Effector CD4-positive, alpha-beta T cell (primary cell): ENCODE data around the gene ZSWIM9.
A peak's percentile ranks its signal among the peaks of the same experiment; 100 is the strongest.

Experiments used
- DNase-seq: peaks from one replicate; pipeline ENCODE4 v3.0.0-alpha.2; 2020
- total RNA-seq: gene quantifications from one replicate; lab custom pipeline; 2026; lab: John Stamatoyannopoulos, UW

ZSWIM9 gene
- total RNA-seq: 3.8 reads per million, percentile 14 among the genes with 10 or more reads in this experiment

- peak; percentile 88 for DNase-seq
These were observed at the start of gene ZSWIM9, which contains the start of gene LIG1 for GRCh38 chr19:48169939-48170803. Gene ZSWIM9, plus strand, starts transcription at chr19:48170680. Its CDS starts 1,123 bp downstream, at chr19:48171803. Gene LIG1, minus strand, starts transcription at chr19:48170344. Its CDS starts 4,778 bp downstream, at chr19:48165566.

GRCh38 chr19:48121066-48121465, 49.4 kb upstream of the ZSWIM9 start:
- DNase-seq: no peak

GRCh38 chr19:48121909-48122371, 48.5 kb upstream of the ZSWIM9 start:
- DNase-seq: no peak

- no peak for DNase-seq
These were observed 48.1 kb upstream of the ZSWIM9 start for GRCh38 chr19:48122421-48122820.

- no peak for DNase-seq
These were observed 46.4 kb upstream of the ZSWIM9 start for GRCh38 chr19:48123907-48124651.

GRCh38 chr19:48127561-48127960, 42.9 kb upstream of the ZSWIM9 start:
- no peak for DNase-seq

GRCh38 chr19:48133094-48133493, 37.4 kb upstream of the ZSWIM9 start:
- DNase-seq: no peak

GRCh38 chr19:48135411-48135810, 35.1 kb upstream of the ZSWIM9 start:
- no peak for DNase-seq

GRCh38 chr19:48136547-48136946, 33.9 kb upstream of the ZSWIM9 start:
- no peak for DNase-seq

- DNase-seq: no peak
These were observed 33.1 kb upstream of the ZSWIM9 start for GRCh38 chr19:48137411-48137810.

- DNase-seq: no peak
These were observed 31.4 kb upstream of the ZSWIM9 start for GRCh38 chr19:48139053-48139452.

- no peak for DNase-seq
These were observed 22.8 kb upstream of the ZSWIM9 start for GRCh38 chr19:48147597-48148175.

GRCh38 chr19:48148576-48148975, 21.9 kb upstream of the ZSWIM9 start:
- no peak for DNase-seq

GRCh38 chr19:48149430-48149829, 21.1 kb upstream of the ZSWIM9 start:
- no peak for DNase-seq

- peak; percentile 58 for DNase-seq
These were observed 17.9 kb upstream of the ZSWIM9 start for GRCh38 chr19:48152551-48152950.

- DNase-seq: no peak
These were observed 16.5 kb upstream of the ZSWIM9 start for GRCh38 chr19:48154003-48154402.

GRCh38 chr19:48158210-48158790, 12.2 kb upstream of the ZSWIM9 start:
- no peak for DNase-seq

- DNase-seq: no peak
These were observed 1.8 kb upstream of the ZSWIM9 start for GRCh38 chr19:48168689-48169088.

GRCh38 chr19:48169578-48169938, 922 bp upstream of the ZSWIM9 start:
- DNase-seq: peak; percentile 91

- no peak for DNase-seq
These were observed 402 bp downstream of the ZSWIM9 start for GRCh38 chr19:48170817-48171347.

GRCh38 chr19:48171710-48172109, 1.2 kb downstream of the ZSWIM9 start:
- DNase-seq: no peak

- no peak for DNase-seq
These were observed 4.1 kb downstream of the ZSWIM9 start for GRCh38 chr19:48174445-48175030.
